H7 (cell line): ENCODE data around the gene SLC13A4. TPM values are rescaled to one million over a fixed set of nuclear protein-coding genes. Genes with fewer than 3 reads are reported as not detected.
"Not testable (repeated sequence)": the region's sequence is repeated elsewhere in the genome, so short reads cannot be mapped to it uniquely, and the experiment has no call there.

Source experiments
- DNase-seq: peaks from one replicate; pipeline ENCODE4 v3.0.0; 2012
- H3K27me3 ChIP-seq: 2 replicates; pipeline ENCODE4 v1.6.0; 2011; ENCODE audit warnings: mild to moderate bottlenecking, low read length; ENCODE audit not compliant: control insufficient read depth, insufficient read depth
- H3K36me3 ChIP-seq: replicated peaks from 2 replicates; pipeline ENCODE4 v1.5.1; 2011; ENCODE audit warnings: low read length; ENCODE audit not compliant: control insufficient read depth, insufficient read depth
- H3K4me3 ChIP-seq: 2 replicates; pipeline ENCODE4 v1.5.1; 2011; ENCODE audit warnings: low read depth, mild to moderate bottlenecking, control low read depth, low read length, moderate library complexity; ENCODE audit not compliant: insufficient read depth
- total RNA-seq: library from RNA; depleted of rRNA; stranded (reverse); fragments of >200 nt; shearing (Covaris generic); gene quantifications from 2 replicates; pipeline ENCODE4 v1.2.3, GENCODE V29; 2014

The SLC13A4 gene
- total RNA-seq, 1 experiment from 2014 or later = 2.3 TPM

GRCh38 chr7:135661311-135662122 is 66.5 kb downstream of the SLC13A4 start:
- H3K4me3 ChIP-seq = peak overlapping the region; percentile 92
- H3K36me3 ChIP-seq = no peaks in the 10 kb centered on the region
- DNase-seq = no peak
- no peaks in the 10 kb centered on the region for H3K27me3 ChIP-seq

DNA sequence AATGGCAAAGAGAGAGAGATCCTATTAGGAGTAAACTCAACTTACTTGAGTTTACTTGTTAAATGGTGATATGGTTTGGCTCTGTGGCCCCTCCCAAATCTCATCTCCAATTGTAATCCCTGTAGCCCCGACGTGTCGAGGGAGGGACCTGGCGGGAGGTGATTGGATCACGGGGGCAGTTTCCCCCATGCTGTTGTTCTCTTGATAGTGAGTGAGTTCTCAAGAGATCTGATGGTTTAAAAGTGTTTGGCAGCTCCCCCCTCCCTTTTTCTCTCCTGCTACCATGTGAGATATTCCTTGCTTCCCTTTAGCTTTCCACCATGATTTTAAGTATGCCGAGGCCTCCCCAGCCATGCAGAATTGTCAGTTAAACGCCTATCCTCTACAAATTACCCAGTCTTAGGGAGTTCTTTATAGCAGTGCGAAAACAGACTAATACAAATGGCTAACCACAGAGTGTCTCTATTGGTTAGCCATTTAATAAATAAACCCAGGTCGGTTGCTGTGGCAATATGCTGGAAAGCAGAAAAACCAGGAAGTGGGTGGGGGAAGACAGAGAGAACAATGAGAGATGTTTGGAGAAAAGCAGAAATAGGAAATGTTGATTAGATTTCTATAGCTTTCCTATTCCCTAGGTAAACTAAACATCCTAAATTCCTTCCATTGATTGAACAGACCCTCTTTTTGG is 68.7 kb downstream of the SLC13A4 start:
- Histone ChIP-seq H3K27me3 (no peaks in the 10 kb centered on the region), H3K4me3 (no peak overlapping the region), H3K36me3 (no peaks in the 10 kb centered on the region)
- DNase-seq = no peak

DNA sequence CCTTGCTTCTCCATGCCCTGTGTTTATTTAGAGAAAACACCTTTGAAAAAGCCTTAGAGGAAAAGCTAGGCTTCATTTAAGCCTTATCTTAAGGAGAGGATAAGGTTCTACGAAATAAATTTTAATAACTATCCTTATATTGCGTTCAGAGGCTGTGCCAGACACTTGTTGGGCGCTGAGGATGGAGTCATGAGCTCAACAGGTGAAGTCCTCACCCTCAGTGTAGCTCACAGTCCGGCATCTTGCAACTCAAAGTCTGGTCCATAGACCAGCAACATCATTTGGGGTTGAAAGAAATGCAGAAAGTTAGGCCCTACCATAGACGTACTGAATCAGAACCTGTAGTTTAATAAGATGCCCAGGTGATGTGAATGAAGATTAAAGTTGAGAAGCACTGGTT is 69.4 kb downstream of the SLC13A4 start:
- DNase-seq = no peak
- Histone ChIP-seq H3K27me3 (no peaks in the 10 kb centered on the region), H3K36me3 (no peaks in the 10 kb centered on the region), H3K4me3 (no peak overlapping the region)

DNA sequence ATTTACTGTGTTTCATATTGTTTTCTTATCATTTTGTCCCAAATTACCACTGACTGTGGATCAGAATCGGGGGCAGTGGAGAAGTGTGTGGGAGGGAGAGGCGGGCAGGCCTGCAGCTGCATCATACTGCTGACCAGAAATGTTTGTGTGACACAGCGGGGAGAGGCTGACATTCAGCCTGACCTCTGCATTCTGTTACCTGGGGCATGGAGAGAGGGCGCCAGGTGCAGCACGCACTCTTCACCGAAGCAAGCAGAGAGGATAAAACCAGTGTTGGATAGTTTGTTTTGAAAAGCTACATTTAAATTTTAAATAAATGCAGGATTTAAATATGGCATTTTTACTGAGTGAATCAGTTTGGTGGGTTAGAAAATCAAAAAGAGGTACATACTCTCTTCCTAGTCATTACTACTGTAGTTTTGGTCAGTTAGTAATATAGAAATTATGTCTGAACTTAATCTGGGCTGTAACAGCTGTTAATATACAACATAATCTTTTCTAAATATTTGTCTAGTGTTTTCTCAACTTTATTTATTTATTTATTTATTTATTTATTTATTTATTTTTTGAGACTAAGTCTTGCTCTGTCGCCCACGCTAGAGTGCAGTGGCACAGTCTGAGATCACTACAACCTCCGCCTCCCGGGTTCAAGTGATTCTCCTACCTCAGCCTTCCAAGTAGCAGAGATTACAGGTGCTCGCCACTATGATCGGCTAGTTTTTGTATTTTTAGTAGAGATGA is 74.5 kb downstream of the SLC13A4 start:
- Histone ChIP-seq H3K27me3 (no peaks in the 10 kb centered on the region), H3K36me3 (no peaks in the 10 kb centered on the region; the same call in 1 of the 2 replicates), H3K4me3 (no peak overlapping the region)
- DNase-seq = peak; percentile 69

- no peak for DNase-seq
- Histone ChIP-seq H3K27me3 (no peaks in the 10 kb centered on the region), H3K36me3 (peaks cover 7% of the 10 kb centered on the region)
Observed at GRCh38 chr7:135650831-135651573, 77.0 kb downstream of the SLC13A4 start.

DNA sequence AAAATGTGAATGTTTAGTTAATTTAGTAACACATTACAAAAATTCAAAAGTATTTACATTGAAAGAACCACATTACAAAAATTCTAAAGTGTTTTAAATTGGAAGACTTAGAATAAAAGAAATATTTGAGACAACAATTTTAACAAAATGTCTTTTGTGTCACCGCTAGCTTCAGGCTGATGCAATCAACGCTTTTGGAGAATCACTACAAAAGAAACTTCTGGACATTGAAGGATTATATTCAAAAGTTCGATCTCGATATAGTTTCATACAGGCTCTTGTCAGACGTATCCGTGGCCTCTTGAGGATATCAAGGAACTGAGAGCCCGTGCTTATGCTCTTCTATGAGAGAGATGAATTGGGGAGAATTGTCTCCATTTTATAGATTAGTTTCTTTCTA is 79.8 kb downstream of the SLC13A4 start:
- no peaks in the 10 kb centered on the region for H3K27me3 ChIP-seq
- H3K36me3 ChIP-seq = peaks cover 23% of the 10 kb centered on the region
- no peak for DNase-seq
- H3K4me3 ChIP-seq = no peak overlapping the region

More at GRCh38 chr7:135650831-135651573, 77.0 kb downstream of the SLC13A4 start:
- no peak overlapping the region for H3K4me3 ChIP-seq

GRCh38 chr7:135647755-135648154 is 80.2 kb downstream of the SLC13A4 start:
- Histone ChIP-seq H3K4me3 (no peak overlapping the region), H3K36me3 (peaks cover 25% of the 10 kb centered on the region), H3K27me3 (no peaks in the 10 kb centered on the region)
- DNase-seq = no peak

- H3K36me3 ChIP-seq = peaks cover 33% of the 10 kb centered on the region
- DNase-seq = no peak
Observed at GRCh38 chr7:135645296-135645904, 82.6 kb downstream of the SLC13A4 start.

GRCh38 chr7:135644729-135645128 is 83.3 kb downstream of the SLC13A4 start:
- Histone ChIP-seq H3K27me3 (no peaks in the 10 kb centered on the region), H3K36me3 (peaks cover 33% of the 10 kb centered on the region), H3K4me3 (no peak overlapping the region)
- DNase-seq = no peak

More at GRCh38 chr7:135645296-135645904, 82.6 kb downstream of the SLC13A4 start:
- no peaks in the 10 kb centered on the region for H3K27me3 ChIP-seq
- no peak overlapping the region for H3K4me3 ChIP-seq

DNA sequence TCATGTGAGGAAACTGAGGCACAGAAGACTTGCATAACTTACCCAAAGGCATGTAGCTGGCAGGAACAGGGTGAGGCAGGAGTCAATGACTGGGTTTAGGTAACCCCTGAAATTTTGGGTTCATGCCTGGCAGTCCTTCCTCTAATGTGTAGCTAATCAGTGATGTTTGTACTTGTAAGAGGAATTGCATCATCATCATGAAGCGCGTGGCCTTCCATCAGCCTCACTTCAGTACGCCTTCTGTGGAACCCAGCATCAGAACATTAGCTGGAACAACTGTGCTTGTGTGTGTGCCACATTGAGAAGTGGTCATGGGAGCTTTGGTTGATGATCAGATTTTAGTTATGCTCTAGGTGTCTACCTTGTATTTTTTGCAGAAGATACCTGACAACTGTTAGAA is 83.8 kb downstream of the SLC13A4 start:
- DNase-seq = no peak
- Histone ChIP-seq H3K27me3 (no peaks in the 10 kb centered on the region), H3K4me3 (no peak overlapping the region), H3K36me3 (peaks cover 33% of the 10 kb centered on the region)

- not testable (repeated sequence) for DNase-seq, H3K27me3 ChIP-seq, H3K4me3 ChIP-seq
- H3K36me3 ChIP-seq = peaks cover 29% of the 10 kb centered on the region
Observed at GRCh38 chr7:135639690-135640089, 88.3 kb downstream of the SLC13A4 start.

GRCh38 chr7:135634191-135634878 is 93.7 kb downstream of the SLC13A4 start:
- Histone ChIP-seq H3K27me3 (no peaks in the 10 kb centered on the region), H3K36me3 (peaks cover 31% of the 10 kb centered on the region), H3K4me3 (no peak overlapping the region)
- DNase-seq = no peak
